Fibroblast of skin of right quadriceps (primary cell): ENCODE results near the gene OPCML.

ENCODE experiments used
- DNase-seq: peaks from one replicate; pipeline ENCODE4 v3.0.0-alpha.2; 2013

Gene OPCML

DNA sequence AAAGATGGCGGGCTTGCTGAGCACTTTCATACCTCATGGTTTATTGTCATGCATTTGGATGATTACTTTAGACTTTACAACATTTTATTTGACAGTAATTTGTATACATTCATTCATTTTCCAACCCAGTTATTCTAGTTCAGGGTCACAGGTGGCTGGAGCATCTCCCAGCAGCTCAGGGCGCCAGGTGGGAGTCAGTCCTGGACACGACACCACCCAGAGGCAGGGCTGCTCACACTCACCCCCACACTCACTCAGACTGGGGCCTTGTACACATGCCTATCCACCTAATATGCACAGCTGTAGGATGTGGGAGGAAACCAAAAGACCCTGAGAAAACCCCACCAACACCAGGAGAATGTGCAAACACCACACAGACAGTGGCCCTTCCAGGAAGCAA lies 123.9 kb downstream of the OPCML start:
- DNase-seq = no peak

DNA sequence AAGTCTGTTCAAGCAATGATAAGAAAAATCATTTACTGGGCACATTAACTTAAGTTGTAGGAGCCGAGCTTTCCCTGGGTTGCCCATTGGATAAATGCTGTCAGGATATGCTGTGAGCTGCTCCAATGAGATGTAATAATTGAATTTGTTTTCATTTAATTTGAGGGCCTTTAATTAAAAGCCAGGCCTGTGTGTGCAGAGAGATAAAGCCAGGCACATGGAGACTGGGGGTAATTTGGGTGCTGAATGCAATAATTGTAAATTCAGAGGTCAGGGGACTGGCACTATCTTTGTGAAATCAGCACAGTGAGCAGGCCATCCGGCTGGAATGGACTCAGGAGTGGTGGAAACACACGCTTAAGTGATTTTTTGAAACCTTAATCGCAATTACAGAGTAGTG lies 125.8 kb downstream of the OPCML start:
- no peak for DNase-seq

DNA sequence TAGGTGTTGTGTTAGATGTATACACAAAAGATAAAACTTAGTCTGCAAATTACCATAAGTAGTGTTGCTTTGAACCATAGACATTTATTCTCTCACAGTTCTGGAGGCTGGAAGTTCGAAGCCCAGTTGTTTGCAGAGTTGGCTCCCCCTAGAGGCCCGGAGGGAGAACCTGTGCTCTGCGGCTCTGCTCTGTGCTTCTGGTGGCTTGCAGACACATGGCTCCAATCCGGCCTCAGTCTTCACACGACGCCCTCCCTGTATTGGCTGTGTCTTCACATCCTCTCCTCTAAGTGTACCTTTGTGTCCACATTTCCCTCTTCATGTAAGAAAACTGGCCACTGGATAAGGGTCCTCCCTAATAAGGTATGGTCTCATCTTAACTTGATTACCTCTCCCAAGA lies 128.4 kb downstream of the OPCML start:
- no peak for DNase-seq

DNA sequence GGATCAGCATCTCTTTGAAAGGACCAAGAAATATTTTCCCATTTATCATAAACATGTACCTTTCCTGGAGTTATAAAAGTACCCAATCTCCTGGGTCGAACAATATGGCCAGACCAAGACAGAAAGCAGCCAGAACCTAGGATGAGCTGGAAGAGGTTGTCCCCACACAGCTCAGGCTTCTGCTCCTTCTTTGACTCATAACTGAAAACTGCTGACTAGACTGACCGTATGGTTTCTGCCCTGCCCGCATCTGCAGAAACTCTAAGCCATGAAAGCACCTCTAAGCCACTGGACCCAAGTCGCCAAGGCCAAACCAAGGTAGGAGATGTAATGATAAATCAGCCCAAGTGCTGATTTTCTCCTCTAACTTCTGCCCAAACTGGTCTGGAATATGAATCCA lies 129.8 kb downstream of the OPCML start:
- DNase-seq = no peak

DNA sequence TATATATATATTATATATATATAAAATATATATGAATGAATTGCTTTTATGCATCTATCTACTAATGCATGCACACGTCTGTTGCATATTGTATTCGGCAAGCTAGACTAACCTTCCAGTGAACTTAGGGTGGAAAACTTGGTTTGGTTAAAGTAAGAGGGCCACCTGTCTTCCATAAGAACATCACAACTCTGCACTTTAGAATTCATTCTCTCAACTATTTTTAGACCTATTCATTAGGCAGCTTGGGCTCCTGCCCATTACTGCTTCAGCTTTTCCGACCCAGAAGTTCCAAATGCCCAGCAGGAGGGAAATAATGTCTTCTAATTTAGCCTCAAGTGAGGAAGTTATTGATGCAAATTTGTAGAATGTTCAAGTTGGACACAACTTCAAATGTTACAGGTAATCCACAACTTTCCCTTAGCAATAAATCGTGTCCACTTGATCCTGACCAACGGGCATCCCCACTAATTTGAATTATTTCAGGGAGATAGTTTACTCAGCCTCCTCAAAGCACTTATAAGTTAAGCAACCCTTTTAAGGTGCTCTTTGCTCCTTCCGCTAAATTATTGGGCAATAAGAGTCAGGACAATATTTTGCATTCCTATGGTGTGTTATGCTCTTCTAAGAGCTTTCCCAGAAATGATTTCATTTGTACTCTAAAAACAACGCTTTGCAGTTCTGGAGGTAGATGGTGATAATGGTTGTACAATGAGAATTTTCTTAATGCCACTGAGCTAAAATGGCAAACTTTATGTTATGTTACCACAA lies 132.3 kb downstream of the OPCML start:
- DNase-seq = no peak

DNA sequence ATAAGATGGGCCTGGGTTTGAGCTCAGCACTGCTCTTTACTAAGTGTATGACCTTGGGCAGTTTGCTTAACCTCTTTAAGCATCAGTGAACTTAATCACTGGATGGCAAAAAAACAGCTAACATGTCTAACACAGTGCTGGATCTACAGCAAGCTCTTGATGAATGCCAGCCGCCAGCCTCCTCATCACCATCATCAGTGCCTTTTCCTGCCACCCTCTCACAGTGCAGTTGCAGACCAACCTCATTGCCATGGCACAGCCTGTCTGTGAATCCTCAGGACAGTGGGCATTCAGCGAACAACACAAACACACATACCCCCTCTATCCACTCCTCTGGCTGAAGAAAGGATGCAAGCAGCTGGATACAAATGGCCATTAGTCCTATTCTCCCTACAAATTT lies 133.0 kb downstream of the OPCML start:
- no peak for DNase-seq

DNA sequence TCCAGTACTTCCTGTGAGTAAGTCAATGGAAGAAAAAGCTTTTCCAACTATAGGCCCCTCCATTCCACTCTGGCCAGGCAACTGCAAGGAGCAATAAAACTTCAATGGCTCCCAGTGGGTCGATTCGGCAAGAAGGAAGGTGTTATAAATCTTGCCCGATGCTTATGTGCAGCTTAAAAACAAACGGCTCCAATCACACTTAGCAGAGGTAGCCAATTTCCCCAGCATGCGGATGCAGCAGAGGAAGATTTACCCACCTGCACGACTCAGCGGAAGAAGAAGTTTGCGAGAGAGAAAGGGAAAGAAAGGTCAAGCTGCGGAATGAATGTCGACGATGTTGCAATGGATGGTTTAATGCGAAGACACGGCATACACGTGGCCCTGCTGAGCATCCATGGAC lies 141.5 kb downstream of the OPCML start:
- no peak for DNase-seq

DNA sequence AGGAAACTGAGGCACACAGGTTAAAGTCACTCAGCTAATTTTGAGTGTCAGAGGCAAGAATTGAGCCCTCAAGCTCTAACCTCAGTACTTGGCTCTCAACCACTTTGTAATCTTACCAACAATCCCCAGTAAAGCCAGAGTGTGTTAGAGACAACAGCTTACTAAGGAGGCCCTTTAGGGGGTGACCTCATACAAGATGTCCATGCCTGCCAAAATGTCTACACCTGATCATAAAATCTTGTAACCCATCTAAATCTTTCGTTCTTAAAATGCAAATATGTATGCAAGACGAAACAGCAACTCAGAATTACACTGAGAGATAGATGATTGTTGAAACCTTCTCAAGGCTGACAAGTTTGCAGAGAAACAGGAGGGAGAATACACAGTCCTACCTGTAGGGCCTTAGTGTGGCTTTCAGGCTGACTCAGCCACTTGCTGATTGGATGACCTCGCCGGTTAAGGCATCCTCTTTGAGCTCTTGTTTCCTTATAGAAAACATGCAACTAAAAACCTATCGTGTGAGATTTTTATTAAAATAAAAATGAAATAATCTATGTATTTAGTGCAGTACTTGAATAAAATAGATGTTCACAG lies 143.2 kb downstream of the OPCML start:
- DNase-seq = no peak

DNA sequence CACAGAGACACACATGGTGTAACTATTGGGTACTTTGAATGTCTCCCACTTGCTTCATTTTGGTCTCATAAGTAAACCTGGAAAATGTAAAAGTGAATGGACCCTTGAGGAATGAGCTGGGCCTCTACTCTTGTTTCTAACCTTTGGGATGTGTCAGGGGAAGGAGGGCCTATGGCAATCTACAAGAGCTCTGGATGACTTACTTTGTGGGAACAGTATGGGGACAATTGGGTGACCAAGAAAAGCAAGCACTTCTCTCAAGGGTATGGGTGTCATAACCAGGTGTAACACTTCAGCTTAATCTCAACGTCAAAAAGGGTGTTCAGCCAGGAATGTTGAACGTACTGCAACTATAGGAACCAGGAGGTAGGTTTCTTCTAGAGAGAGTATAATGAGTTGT lies 144.0 kb downstream of the OPCML start:
- DNase-seq = no peak

DNA sequence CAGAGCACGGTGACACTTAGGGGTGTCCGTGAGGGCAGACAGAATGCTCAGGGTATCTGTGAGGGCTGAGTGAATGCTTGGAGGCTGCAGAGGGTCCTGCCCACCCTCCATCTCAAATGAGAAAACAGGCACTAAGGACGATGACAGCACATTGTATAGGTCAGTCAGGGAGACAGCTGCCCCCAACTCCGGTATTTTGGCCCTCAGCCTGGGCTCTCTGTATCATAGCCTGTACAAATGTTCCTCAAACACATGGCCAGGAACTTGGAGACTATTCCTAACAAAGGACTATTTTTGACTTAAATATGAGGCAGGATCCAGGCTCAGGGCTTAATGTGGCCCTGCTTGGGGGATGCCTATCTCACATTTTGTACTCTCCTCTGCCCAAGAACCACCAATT lies 145.4 kb downstream of the OPCML start:
- DNase-seq = no peak

DNA sequence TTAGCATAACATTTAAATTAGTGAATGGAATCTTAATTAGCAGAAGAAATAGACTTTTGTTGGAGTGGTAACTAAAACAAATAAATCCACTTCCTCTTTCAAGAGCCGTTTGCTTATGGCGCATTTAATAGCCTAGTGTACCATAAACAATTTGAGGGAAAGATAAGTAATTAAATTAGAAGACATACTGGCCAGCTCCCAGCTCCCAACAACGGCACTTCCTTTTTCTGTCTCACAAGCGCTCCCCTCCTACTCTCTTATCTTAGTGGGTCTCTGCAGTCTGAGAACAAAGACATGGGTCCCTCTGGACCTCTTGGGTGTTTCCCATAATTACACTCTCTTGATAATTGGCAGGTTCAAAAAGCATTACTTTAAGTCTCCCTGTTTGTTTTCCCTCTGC lies 146.0 kb downstream of the OPCML start:
- DNase-seq = no peak

DNA sequence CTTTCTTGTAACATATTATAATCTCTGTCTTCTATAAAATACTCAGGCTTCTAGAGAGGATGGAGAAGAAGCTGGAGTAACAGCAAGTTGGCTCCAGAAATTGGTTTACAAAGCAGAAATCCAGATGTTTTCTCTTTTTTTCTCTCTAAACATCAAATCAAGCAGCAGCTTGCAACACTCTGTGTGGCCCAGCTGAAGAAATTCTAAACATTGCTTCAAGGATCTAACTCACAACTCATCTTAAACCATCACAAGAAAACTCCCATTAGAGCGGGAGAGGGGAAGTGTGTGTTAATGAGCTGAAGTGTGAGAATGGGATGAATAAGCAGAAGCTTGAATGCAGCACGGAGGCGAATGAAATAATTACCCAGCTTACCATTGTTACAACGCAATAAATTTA lies 146.5 kb downstream of the OPCML start:
- DNase-seq = no peak

DNA sequence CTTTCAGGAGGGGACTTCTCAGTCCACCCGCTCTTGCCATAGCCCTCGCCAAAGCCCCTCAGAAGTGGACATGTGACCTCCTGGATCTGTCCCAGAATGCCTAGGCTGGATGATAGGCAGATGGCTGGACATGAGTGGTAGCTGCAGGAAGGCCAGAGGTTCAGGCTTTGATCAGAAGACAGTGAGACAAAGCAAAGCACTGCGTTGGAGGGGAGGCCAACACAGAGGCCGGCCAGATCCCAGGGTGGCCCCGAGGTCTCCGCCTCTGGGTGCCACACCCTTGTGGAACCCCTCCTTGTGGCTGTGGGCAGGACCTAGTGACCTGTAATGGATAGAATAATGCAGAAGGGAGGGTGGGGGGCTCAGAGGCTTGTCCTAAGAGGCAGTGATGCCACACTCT lies 147.6 kb downstream of the OPCML start:
- DNase-seq = no peak

DNA sequence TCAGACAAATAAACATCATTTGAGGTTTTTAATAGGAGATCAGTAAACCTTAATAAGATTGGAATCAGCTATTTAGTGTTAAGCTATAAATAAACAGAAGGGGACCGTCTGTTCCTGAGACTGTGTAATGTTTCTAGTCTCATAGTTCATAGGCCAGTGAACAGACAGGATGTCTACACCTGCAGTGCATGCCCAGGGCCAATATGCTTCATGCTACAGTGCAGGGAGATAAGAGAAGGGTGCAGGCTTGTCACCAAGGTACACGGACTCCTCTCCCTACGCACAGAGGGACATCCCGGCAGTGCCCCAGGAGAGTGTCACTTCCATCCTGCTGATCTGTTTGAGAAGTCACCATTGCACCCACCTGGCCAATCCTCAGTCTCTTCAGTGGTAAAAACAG lies 148.6 kb downstream of the OPCML start:
- DNase-seq = no peak

DNA sequence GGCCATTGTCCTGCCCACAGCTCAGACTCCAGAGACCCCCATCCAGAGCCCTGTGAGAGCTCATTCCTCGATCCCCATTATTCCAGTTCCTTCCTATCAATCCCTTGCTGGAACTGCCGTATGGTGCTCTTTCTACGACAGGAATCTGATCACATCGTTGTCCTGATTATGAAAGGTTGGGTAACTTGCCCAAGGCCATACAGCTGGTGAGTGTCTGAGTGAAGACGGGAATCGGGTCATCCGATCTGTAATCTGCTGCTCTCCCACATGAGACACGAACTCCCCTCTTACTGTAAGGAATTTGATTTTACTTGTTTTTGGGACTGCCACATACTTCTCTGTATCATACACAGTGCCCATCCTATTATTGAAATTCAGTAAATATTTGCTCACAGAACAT lies 149.1 kb downstream of the OPCML start:
- no peak for DNase-seq

DNA sequence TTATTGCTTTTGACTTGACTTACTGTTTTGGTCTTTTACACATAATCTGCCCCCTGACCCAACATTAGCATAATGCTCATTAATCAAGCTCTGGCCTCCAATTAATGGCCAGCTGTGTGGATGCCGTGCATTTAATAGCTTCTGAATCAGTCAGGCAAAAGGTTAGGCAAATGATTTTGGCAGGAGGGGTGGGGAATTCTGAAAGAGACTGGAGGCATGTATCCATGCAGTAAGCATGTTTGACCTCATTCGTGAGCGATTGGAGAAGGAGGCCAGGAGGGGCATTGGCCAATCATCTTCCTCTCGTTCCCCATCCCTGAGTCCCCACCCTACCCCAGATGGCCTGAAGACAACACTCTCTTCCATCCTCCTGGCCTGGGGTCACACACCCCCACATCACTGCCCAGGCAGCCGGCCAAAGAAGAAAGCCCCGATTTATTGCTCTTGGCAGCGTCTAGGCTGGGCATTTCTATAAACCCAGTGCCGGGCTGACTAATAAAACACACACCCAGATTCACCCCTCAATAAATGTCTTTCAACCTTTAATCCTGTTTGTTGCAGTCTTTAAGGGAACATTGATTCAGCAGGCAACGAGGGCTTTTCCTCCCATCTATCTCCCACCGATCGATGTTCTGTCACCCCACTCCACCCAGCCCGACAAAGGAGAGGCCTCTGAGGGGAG lies 150.0 kb downstream of the OPCML start:
- DNase-seq = no peak

DNA sequence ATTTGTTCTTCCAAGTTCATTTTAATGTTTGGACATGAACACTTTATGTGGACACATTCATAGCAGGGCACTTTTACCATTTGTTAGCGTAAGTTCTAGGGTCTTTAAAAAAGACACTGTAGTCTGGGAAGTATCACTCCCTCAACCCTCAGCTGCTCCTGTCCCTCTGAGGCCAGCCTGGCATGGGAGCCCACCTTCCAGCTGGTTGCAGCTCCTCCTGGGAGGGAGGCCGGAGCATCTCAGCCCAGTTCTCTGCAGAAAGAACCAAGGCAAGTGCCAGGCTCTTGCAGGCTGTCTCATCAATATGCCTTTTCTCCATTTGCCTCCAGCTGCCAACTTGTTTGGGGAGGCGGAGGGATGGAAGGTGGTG lies 150.6 kb downstream of the OPCML start:
- DNase-seq = no peak

DNA sequence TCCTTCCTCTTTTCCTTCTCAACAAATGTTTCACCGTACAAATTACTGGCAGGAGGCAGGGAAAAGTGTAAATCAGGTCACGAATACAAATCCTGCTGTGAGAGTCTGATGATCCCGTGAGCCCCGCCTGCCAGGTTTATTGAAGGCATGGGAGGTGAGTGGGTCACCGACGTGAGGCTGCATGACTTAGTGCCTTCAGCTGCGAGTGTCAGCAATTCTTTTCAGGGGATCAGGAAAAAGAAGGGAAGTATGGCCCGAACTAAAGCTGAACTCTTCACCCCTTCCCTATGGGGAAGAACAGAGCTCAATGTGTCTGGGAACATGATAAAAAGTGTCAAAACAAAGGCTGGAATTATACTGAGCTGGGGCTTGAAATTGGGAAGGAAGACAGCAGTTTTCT lies 166.2 kb downstream of the OPCML start:
- no peak for DNase-seq

DNA sequence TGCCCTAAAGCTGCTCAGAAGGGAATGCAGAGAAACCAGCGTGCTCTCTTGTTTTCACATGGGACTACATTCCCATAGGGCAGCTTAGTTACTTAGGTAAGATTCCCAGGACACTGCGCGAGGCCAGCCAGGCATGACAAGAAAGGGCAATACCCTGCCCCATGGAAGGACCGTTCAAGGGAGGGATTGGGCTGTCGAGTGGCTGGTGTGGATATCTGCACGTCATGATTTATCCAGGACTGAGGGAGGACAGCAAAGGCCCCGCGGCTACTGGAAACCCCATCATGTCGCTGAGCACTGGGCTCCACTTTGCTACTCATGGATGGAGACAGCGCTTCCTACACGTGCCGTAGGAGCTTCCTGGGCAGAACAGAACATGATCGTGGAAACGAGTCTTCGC lies 169.4 kb downstream of the OPCML start:
- DNase-seq = no peak

DNA sequence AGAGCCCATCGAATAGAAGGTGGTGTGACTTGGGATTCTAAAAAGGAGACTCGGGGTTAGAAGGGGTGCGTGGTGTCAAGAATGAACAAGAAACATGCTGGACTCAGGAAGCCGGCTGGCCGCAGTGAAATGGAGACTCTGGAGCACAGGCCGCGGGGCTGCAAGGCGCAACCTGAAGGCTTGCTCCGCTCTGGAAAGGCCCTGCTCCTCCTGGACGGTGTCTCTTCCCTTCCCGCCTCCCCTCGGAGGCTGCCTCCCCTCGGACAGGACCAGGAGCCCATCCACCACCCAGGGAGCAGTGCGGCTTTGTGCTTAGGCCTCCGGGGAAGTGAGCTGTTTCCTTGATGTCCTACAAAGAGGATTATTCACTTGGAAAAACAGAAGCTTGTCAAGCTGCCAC lies 170.1 kb downstream of the OPCML start:
- no peak for DNase-seq

DNA sequence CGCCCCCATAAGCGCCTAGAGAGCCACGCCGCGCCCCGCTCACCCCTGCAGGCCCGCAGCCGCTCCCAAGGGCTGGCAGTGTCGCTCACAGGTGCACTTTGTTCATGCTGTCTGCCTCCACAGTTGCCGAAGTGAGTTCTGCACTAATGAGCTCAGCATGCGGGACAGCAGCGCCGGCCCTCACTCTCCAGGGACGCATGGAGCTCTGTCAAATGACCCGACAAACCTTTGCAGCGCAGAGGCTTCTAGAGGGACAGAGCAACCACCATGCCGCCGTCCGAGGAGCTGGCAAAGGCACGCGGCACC lies 170.7 kb downstream of the OPCML start:
- DNase-seq = no peak

DNA sequence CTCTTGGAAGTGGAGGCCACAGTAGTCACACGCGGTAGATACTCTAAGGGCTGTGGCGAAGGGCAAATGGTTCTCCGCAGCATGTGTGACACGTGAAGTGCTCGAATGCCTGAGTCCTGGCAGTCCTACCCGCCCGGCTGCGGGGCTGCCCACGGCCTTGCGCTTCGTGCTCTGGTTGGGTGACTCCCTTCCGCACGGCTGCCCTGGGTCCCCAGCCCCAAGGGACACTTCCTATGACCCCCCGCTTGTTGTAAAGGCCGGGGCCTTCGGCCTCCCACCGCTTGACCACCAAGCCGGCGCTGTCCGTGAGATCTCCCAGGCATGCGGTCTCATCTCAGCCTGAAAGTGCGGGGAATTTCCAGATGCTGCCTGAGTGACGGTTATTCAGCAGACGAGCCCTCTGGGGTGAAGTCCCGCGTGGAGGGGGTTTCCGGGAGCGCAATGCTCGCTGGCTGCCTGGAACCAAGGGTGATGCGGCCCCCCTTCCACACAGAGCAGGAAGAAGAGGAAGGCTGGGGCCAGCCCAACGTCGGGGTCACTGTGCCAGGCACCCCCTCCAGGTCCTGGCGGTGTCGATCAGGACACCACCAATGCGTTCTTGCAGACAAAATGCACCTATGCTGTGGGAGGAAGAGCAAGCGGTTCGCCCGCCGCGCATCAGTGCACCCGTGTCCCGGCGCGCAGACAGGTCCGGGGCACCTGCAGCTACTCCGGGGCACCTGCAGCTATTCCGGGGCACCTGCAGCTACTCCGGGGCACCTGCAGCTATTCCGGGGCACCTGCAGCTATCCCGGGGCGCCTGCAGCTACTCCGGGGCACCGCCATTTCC lies 171.2 kb downstream of the OPCML start:
- no peak for DNase-seq

DNA sequence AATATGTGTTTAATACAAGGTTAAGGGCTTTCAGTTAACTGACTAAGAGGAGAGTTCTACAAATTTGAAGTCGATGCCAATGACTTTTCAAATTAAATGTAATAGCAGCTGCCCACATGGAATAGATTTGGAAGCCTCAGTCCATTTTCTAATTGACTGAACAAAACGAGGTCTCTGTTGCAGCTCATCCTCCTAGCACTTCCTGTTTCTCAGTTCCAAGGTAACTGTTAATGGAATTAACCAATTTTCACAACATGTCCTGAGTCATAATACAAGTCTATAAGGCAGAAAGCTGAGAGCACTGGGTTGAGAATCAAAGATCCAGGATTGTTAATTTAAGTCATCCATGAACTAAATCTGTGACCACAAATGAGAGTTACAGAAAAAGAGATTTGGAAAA lies 177.2 kb downstream of the OPCML start:
- DNase-seq = no peak

DNA sequence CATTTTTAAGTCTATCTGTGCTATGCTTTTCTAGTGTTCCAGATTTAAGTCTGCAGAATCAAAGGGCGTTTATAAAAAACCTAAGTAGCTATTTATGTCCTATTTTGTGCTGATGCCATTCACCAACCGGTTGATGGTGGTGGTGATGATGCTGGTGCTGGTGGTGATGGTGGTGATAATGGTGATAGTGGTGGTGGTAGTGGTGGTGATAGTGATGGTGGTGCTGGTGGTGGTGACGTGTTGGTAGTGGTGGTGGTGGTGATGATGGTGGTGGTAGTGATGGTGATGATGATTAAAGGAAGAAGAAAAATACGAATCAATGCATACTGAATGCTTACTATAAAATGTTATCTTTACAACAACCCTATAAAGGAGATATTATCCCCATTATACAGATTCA lies 178.2 kb downstream of the OPCML start:
- no peak for DNase-seq
